HG02763 (cell line): Measurements from ENCODE around the gene NKX2-2.

Experiments
- ATAC-seq: cut with Tn5 transposase; IDR thresholded peaks from one replicate; pipeline ENCODE4 v1.9.1; 2021; ENCODE audit warnings: mild to moderate bottlenecking, moderate library complexity; ENCODE audit not compliant: unreplicated experiment

Gene NKX2-2

DNA sequence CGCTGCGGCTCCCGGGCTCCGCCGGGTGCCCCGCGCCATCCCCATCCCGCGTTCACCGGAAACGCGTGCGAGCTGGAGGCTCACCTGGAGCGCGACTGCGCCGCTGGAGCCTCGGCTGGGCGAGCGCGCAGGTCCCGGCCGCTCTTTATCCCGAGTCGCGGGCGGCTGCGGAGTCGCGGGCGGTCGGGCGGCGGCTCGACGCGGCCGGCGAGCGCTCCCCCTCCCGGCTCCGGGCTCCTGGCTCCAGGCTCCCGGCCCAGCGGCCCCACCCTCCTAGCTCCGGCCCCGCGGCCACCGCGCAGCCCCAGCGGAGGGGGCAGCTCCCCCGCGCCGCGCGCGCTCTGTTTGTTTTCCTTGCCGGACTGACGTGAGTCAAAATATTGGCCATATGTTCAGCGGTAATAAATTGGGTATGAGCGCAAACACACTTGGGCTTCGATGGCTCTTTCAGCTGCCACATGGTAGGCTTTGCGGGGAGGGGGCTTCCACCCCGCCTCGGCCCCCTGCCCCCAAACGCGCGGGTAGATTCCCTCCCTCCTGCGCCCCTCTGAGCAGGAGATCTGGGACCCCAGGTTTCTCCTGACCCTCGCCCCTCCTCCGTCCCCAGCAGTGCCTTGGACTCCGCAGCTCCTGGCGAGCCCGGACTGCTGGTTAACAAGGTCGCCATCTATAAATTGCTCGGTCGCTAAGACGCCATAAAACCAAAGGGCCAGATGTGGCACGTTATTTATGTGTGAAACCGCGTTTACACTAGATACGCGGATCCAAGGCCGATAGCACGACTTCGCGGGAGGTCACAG is 8.8 kb upstream of the NKX2-2 start:
- ATAC-seq, result no peak

DNA sequence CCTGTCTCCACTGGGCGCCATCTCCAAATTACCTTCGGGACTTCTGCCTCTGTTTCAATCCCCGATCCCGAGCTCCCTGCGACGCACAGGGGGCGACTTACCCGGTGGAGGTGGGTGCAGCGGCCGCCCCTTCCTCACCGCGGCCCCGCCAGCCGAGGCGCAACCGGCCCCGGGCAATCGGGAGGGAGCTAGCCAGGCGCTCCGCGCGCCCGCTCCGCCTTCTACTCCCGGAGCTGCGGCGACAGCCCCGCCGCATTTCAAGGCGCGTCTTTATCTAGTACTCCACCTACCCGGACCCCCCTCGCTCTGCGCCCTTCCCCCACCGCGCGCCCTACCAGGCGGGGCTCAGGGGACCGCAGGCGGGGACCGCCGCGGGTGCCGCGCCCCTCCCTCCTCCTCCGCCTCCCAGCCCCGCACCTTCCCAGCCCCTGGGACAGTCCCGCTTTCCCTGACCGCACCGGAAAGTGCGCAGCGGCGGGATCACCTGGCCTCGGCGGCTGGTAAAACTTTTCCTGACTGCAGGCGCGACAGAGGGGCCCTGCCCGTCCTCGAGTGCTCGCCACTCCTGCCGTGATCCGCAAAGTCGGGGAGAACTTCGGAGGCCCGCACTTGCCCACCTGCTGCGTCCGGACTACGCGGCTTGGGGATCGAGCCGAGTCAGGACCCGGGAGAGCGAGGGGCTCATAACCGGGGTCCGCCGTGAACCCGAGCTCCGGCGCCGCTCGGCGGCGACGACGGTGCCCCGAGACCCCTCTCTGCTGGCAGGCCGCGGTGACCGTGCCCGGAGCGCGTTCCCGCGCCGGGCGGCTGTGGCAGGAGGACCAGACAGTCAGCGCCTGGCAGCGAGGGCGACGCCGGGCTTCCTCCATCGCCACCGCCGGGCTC is 8.0 kb upstream of the NKX2-2 start:
- ATAC-seq, result no peak

DNA sequence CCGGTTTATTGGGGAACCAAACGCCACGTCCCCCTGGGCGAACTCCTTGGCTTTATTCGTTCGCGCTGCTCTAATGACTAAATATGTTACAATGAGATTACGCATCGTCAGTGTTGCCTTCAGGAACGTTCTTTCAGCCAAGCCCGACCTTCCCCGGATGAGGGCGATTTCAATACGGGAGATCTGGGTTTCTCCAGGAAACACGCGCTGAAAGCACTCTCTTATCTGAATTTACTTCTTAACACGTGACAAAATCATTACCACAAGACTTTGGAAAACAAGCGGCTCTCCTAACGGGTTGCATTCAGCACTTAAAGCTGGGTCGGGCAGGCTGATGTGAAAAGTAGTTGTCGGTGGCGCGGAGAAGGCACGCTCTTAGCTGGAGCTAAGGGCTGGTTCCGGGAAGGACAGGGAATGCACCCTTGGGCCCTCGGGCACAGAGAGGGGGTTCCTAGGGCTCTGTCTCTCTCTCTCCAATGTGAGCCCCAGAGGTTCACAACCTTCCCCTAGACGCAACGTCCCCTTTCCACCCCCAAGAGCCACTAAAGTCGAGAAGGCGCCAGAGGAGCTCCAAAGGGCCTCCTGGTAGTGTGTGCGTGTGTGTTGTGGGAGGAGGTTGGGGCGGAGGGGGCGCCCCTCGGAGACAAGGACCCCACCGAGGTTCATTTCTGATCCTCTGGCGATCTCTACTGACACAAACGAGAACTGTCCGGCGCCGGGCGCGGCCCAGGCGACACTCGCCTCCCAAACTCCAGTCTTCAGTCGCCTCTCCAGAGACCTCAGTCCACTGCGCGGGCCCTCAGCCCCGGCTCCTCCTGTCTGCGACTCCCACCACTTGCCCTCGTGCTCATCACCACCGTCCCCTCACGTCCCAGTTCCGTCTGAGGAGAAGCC is 7.1 kb upstream of the NKX2-2 start:
- no peak for ATAC-seq

DNA sequence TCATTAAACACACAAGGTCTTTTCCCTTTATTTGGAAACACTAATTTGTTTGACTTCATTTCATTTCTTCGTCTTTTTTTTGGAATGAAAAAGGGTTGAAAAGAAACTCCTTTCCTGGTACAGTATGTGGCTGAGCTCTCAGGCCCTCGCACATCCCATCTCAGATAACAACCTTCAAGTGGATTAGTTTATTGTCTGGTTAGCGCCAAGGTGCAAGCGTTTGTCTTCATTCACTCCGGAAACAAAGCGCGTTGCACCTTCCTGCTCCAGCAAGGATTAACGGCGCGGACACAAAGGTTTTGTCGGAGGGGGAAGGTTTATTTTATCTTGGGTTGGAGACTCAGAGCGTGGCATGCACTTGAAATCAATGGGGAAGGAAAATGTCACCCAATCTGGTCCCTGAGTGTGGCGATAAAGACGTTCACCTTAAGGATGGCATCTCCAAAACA is 5.3 kb upstream of the NKX2-2 start:
- ATAC-seq, result no peak

DNA sequence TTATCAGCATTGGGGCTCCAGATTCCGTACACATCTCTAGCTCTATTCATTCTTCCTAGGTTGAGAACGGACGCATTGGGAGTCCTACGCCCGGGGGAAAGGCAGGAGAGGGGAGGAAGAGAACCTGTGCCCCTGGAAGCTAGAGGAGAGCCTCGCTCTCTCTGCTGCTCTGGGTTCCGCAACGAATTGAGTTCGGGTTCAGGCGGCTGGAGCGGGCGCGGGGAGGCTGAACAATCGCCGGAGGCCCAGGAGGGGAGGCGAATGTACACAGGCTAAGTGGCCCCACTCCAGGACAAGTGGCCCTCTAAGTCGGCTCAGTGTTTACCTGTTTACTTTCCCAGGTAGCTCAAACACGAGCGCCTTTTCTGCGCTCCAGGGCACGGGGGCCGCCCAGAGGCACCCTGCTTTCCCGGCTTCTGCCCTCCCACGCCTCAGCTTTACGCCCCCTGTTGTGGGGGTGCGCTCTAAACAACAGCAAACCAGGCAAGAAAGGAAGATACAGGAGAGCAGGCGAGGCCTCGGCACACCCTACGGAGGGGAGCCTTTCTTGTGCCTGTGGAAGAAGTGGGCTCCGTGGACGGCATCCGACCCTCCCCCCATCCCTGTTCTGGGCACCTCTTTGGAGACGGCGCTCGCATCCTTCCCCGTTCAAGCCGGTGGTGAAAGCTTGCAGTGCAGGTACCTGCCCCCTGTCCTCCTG is 4.6 kb upstream of the NKX2-2 start:
- ATAC-seq, result no peak

DNA sequence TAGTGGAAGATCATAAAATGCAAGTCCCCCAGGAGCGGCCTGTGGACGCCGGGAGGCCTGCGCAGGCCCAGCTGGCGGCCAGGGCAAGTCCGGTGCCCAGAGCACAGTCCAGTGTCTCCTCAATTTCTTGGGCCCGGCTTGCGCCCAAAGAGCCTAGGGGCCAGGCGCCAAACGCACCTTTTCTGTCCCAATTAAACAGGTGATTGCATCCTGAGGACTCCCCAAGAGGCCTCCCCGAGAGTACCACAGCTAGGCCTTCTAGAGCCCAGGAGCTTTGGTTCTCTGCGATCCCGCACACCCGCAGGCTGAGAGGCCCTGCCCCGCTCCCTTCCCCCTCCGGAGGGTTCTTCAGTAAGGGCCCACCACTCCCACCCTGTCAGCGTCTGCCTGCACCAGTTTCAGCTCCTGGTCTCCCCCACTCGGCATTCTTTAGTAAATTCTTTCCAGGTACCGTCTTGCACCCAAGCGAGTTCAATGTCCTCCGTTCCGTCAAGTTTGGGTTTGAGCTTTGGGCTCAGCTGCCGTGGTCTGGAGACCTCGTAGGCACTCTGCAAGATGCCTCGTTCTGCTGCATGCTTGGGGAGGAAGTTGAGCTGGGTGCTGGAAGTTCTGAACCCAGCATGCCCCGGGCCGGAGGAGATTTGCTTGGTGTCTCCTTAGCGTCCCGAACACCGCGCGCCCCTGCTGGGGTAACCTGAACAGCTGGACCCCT is 3.9 kb upstream of the NKX2-2 start:
- no peak for ATAC-seq

DNA sequence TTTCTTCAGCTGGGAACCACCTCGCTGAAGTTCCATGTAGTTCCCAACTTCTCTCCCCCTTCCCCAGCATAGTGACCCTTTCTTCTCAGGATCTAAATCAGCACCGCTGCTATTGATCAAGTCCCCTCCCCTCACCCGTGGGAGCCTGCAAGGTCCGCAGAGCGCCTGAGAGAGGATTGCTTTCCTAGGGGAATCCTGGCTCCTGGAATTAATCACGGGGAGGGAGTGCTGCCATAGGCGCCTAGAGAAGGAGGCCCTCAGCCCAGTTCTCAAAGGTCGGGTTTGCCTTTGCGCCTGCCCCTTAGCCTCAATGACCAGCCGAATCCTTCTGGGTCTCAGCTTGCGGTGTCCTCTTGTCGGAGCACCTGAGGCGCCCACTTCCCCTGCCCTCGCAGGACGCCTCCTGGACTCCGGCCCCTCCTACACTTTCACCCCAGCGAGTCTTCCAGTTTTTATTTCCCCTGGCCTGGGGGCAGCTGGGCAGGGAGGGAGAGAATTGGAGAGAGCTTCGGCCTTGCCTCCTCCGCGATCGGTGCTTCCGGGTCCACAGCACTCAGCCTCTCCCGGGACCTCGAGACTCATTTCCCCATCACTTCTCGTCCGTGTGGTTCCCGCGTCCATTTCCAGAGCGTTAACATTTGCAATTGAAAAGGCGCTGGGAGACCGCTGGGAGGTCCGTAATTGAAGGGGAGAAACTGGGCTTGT is 3.1 kb upstream of the NKX2-2 start:
- ATAC-seq, result no peak

DNA sequence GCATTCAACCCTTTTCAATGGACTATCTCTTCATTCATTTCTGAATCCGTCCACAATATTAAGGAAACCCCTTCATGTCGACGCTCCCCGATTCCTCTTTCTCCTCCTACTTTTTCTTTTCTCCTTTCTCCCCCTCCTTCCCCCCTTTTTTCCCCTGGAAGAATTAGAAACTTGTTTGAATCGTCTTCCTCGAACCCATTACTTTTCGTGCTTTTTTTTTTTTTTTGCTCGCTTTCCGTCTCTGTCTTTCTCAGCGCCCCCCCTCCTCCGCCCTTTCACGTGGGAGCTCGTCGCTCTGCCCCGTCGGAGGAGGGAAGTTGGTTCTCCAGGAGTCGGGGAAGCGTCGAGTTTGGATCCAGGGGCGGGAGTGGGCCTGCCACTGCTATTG is 2.3 kb upstream of the NKX2-2 start:
- ATAC-seq, result no peak

DNA sequence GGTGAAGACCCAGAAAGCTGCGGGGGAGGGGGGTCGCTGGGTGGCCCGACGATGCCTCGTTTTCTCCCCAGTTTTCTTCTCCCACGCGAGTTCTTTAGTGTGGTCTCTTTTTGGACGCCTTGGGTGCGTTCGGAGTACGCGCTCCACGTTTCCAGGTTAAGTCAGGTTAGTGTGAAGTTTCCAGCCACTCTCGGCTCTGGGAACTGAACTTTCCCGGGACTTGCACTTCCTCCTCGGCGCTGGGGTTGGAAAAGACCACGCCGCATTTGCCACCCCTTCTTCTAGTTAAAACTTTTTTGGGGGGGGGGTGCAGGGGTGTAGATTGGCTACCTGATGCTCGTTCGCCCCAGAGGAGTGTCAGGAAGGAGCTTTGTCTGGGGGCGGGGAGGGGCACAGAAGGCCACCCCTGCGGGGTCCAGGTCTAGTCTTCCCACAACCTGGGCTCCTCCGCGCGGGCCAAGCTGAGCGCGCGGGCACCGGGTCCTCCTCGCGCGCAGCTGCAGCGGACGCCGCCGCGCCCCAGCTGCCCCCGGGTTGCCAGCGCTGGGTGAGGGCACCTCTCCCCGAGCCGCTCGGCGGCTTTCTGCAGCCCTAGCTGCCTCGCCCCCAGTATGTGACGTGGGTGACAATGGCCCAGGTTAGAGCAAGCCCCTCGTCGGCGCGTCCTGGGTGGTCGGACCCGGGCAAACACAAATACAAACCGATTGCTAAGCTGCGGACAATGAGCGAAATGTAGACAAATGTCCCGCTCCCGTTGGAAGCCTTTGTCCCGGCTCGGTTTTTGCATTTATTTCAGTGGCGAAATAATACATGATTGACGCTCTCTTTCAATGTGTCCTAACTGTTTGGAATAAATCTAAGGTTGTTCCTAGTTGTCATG is 1.7 kb upstream of the NKX2-2 start:
- no peak for ATAC-seq

DNA sequence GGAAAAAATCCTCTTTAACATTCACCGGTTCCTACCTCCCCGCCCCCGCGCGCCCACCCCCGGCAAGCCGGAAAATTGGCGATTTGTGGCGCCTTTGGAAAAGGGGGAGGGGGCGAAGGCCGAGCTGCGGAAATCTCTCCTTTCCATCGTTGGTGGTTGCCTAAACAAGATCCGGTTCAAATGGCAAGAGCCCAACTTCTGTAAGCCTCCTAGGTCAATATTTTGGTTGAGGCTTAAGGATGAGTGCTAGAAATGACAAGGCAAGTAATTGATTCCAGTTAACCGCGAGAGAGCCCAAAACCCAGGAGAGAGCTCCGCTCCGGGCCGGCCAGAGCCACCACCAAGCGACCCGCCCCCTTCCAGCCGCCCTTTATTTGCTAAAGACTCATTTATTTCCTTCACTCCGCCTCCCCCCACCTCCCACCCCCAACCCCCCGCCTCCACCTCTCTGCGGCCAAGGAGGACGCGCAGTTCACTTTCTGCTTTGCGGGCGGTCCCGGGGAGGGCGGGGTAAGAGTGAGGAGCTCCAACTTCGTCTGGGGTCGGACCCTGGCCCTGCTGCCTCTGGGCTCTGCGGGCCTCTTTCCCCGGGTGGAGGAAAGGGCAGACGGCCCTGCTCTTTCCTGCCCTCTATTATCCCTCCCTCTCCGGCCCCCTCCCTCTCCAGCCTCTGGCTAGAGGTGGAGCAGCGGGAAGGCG is 838 bp upstream of the NKX2-2 start:
- ATAC-seq, result no peak

DNA sequence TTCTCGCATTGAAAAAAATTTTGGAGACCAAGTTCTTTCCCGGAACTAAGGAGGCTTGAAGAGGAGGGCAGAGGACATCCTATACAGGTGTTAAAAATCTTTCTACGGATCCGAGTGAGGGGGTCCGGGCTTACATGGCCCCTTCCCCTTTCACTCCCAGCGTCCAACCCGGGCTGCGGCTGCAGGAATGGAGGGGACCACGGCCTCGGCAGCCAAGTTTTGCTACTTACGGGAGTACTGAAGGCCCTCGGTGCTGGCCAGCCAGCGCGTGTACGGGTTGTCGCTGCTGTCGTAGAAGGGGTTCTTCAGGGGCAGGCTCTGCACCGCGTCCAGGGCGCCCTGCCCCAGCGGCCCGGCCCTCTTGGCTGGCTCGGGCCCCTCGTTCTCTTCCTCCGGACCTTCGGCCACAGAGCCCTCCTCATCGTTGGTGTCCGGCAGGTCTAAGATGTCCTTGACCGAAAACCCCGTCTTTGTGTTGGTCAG is 642 bp downstream of the NKX2-2 start:
- no peak for ATAC-seq

DNA sequence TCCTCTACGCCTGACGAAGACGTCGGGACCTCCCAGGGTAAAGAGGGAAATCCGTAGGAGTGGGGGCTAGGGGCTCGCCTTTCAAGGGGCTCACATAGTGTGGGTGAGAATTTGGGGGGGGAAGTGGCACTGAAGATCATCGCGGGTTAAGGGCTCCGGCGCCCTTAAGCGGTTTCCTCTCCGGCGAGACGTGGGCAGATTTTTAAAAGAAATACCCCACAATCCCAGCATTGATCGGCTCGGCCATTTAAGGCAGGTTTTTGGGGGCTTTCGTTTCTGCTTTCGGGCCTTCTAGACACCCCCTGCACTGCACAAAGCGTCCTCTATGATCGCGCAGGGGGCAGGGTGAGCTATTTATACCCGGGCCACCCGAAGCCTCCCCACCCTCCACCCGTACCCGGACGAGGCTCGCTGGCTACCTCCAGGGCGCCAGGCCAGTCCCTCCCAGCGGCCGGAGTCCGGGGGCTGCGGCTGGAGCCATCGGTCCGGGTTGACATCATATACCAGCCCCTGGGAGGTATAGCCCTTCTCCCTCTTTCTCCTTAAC is 1.2 kb downstream of the NKX2-2 start:
- no peak for ATAC-seq

DNA sequence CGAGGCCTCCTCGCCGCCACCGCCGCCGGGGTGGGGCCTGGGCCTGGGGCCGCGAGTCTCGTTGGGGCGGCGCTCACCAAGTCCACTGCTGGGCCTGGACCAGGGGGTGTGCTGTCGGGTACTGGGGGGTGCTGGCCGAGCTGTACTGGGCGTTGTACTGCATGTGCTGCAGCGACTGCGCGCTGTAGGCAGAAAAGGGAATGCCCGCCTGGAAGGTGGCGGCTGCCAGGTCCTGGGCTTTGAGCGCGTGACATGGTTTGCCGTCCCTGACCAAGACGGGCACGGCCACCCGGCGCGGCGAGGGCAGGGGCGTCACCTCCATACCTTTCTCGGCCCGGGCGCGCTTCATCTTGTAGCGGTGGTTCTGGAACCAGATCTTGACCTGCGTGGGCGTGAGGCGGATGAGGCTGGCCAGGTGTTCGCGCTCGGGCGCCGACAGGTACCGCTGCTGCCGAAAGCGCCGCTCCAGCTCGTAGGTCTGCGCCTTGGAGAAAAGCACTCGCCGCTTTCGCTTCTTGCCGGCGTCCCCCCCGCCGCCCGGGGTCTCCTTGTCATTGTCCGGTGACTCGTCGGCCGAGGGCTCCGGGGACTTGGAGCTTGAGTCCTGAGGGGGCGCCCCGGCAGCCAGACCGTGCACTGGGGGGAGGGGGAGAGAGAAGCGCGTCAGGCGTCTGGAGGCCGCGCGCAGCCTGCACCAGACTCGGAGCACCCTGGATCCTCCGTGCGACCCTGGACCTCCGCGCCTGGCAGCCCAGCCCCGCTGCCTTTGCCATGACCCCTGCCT is 1.8 kb downstream of the NKX2-2 start:
- ATAC-seq, result no peak

DNA sequence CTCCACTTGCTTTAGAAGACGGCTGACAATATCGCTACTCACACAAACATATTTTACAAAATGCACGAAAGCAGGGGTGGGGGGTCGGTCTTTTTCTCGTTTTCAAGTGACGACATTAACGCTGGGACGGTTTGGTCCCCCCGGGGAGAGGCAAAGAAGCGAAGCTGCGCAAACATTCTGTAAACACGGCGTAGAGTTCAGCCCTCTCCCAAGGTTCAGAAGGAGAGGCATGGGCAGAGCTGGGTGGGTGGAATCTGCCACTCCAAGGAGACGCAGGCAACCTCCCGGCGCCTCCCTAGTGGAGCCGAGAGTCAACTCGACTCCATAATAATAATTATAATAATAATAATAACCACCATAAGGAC is 2.4 kb downstream of the NKX2-2 start:
- ATAC-seq, result no peak

DNA sequence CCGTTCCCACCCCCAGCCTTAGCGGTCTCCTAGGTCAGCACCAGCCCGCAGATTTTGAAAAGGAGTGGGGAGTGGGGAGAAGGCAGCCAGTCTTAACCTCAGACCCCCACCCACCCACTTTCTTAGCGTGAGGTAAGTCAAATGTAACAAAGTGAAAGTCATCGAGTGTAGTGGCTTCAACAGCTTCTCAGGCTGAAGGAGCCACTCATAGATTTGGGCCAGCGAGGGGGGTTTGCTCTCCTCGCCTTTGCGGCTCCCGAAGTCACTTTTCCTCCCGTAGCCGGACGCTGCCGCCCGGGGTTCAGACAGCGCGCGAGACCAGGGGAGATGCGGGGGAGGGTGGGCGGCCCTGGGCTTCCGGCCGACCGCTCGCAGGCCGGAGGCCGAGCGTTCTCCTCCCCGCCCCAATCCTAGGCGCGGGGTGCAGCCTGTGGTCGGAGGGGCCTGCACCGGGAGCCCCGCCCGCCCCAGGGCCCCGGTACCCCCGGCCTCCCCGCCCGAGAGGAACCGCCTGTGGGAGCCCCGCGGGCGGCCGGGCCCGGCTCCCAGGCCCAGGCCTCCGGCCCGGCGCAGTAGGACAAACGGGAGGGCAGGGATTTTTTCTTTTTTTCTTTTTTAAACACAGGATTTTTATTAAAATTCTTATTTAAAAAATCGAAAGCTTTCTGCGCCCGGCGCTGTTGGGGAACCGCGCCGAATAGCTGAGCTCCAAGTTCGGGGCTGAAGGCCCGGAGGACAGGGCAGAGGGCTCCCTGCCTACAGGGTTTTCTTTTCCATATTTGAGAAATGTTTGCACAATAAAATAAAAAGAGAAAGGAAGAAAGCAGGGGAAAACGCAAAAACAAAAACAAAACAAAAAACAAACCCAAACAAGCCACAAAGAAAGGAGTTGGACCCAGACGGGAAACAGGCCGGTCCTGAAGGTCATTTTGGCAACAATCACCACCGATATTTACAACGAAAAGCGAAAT is 3.2 kb downstream of the NKX2-2 start:
- ATAC-seq, result no peak
